Endothelial cell of umbilical vein (primary cell): ENCODE measurements around the gene C16orf89. TPM values are rescaled to one million over a fixed set of nuclear protein-coding genes. Genes with fewer than 3 reads are reported as not detected.

Experiments
- BruUV-seq: library from RNA; stranded (reverse); fragments of 400-500 nt; replicated peaks from 2 replicates; lab custom pipeline; 2021; lab: Mats Ljungman, UMichigan
- CTCF ChIA-PET: fragments of 300-600, 350-600 bp; sonication (Branson Sonifier 250); formaldehyde crosslinking; loops from one replicate; lab custom pipeline; 2021; ENCODE audit warnings: antibody characterized with exemption, inconsistent platforms; lab: Charles Lee
- POLR2A ChIA-PET: fragments of 300-600, 350-600 bp; sonication (Branson Sonifier 250); formaldehyde crosslinking; loops from one replicate; lab custom pipeline; 2021; ENCODE audit warnings: antibody characterized with exemption, inconsistent platforms; lab: Charles Lee
- DNase-seq: peaks from one replicate; pipeline ENCODE4 v3.0.0-alpha.2; 2011; ENCODE audit warnings: low read depth, low spot score
- FAIRE-seq: peaks from 2 replicates; lab custom pipeline; 2011; peaks lifted over from hg19 to GRCh38; lab: Jason Lieb, UNC
- H2AFZ ChIP-seq: 2 replicates; pipeline ENCODE4 v1.6.0; 2012; ENCODE audit warnings: low read depth, low read length, control low read depth, inconsistent platforms
- H3K27ac ChIP-seq: 2 replicates; pipeline ENCODE4 v1.5.1; 2011; ENCODE audit warnings: low read depth, mild to moderate bottlenecking, control low read depth, low read length, moderate library complexity; ENCODE audit not compliant: insufficient read depth
- H3K27me3 ChIP-seq, 2 experiments: 2 replicates each; pipeline versions ENCODE4 v1.6.0 to v1.6.1; 2011; ENCODE audit warnings: low read length in 2 of 2, mixed read lengths in 1 of 2; ENCODE audit not compliant: control insufficient read depth in 2 of 2, insufficient read depth in 2 of 2
- H3K36me3 ChIP-seq, 2 experiments: 2 replicates in 1 of 2; 3 replicates in 1 of 2; pipeline ENCODE4 v1.5.1; 2011; ENCODE audit warnings: low read length in 2 of 2, mild to moderate bottlenecking in 1 of 2, moderate library complexity in 1 of 2; ENCODE audit not compliant: control insufficient read depth in 2 of 2, insufficient read depth in 2 of 2; ENCODE audit errors: extremely low read depth in 1 of 2
- H3K4me1 ChIP-seq: 3 replicates; pipeline ENCODE4 v1.5.1; 2011; ENCODE audit warnings: mild to moderate bottlenecking, low read length; ENCODE audit not compliant: control insufficient read depth, insufficient read depth; ENCODE audit errors: extremely low read depth
- H3K4me2 ChIP-seq: 2 replicates; pipeline ENCODE4 v1.6.1; 2011; ENCODE audit warnings: low read length, control low read depth, mixed read lengths; ENCODE audit not compliant: insufficient read depth
- H3K4me3 ChIP-seq, 3 experiments: fragments of 200-600 bp in 1 of 3; sonication (generic), shearing (Covaris generic) in 1 of 3; replicated peaks in 1 of 3; 2 replicates each; pipeline ENCODE4 v1.5.1; 2011 to 2016; ENCODE audit warnings: control low read depth in 3 of 3, low read length in 3 of 3, mild to moderate bottlenecking in 2 of 3, inconsistent platforms in 1 of 3, low read depth in 1 of 3, moderate library complexity in 1 of 3; ENCODE audit not compliant: insufficient read depth in 1 of 3
- H3K79me2 ChIP-seq: 2 replicates; pipeline ENCODE4 v1.6.0; 2012; ENCODE audit warnings: low read length, inconsistent platforms; ENCODE audit not compliant: control insufficient read depth, insufficient read depth
- H3K9ac ChIP-seq: replicated peaks from 2 replicates; pipeline ENCODE3; 2011; ENCODE audit warnings: low read length, control low read depth; ENCODE audit not compliant: insufficient read depth; ENCODE audit errors: extremely low read depth
- H3K9me1 ChIP-seq: replicated peaks from 3 replicates; pipeline ENCODE4 v1.6.0; 2011; ENCODE audit warnings: mild to moderate bottlenecking, low read length; ENCODE audit not compliant: control insufficient read depth, insufficient read depth; ENCODE audit errors: extremely low read depth
- H3K9me3 ChIP-seq: replicated peaks from 2 replicates; pipeline ENCODE4 v1.5.1; 2012; ENCODE audit warnings: low read length, inconsistent platforms; ENCODE audit not compliant: control insufficient read depth, insufficient read depth
- H4K20me1 ChIP-seq: replicated peaks from 2 replicates; pipeline ENCODE3; 2011; ENCODE audit warnings: mild to moderate bottlenecking, low read length; ENCODE audit not compliant: control insufficient read depth, insufficient read depth; ENCODE audit errors: extremely low read depth
- CTCF ChIP-seq, 2 donors: IDR thresholded peaks; 1 replicate in 1 of 2; 2 replicates in 1 of 2; pipeline ENCODE4 v1.5.1; 2011; ENCODE audit warnings: low read length in 2 of 2, mild to moderate bottlenecking in 2 of 2, moderate library complexity in 2 of 2, control low read depth in 1 of 2, inconsistent platforms in 1 of 2, low read depth in 1 of 2; ENCODE audit not compliant: insufficient read depth in 1 of 2; ENCODE audit errors: extremely low read depth in 1 of 2
- EZH2 ChIP-seq: IDR thresholded peaks from 2 replicates; pipeline ENCODE4 v1.6.1; 2012; ENCODE audit warnings: borderline replicate concordance, low read depth, mild to moderate bottlenecking, moderate library complexity, low read length, inconsistent platforms; ENCODE audit not compliant: severe bottlenecking
- GATA2 ChIP-seq: IDR thresholded peaks from 2 replicates; pipeline ENCODE4 v1.7.0; 2011; ENCODE audit warnings: low read depth, mild to moderate bottlenecking, moderate library complexity, mixed read lengths, low read length; ENCODE audit not compliant: insufficient read length, insufficient read depth
- JUN ChIP-seq: IDR thresholded peaks from 2 replicates; pipeline ENCODE4 v1.6.1; 2011; ENCODE audit warnings: borderline replicate concordance, low read depth; ENCODE audit not compliant: insufficient read length, insufficient read depth
- MAX ChIP-seq: IDR thresholded peaks from 2 replicates; pipeline ENCODE4 v1.6.1; 2011; ENCODE audit not compliant: insufficient read depth, insufficient read length
- MYC ChIP-seq: IDR thresholded peaks from one replicate; pipeline ENCODE4 v1.6.1; 2011; ENCODE audit warnings: mild to moderate bottlenecking, low read depth, low read length
- POLR2A ChIP-seq: IDR thresholded peaks from 2 replicates; pipeline ENCODE4 v1.6.1; 2012; ENCODE audit warnings: low read depth, mild to moderate bottlenecking, control low read depth, low read length
- POLR2AphosphoS5 ChIP-seq: IDR thresholded peaks from 2 replicates; pipeline ENCODE4 v1.6.1; 2012; ENCODE audit warnings: low read depth, mild to moderate bottlenecking, control low read depth, low read length, moderate library complexity; ENCODE audit not compliant: insufficient read depth
- dilution Hi-C: fragments of 300-500 bp; cut with MboI; formaldehyde crosslinking; loops from one replicate; pipeline ENCODE4 v1.15.0; 2019; ENCODE audit warnings: low sequenced_read_pairs; ENCODE audit not compliant: extremely low pct_ligation_motif_present
- intact Hi-C: fragments of 100-400 bp; cut with micrococcal nuclease; formaldehyde crosslinking; loops from one replicate; pipeline ENCODE4 v1.10.0; 2022
- polyA plus RNA-seq, 4 experiments: library from polyadenylated mRNA; depleted of rRNA in 3 of 4; stranded (reverse) in 3 of 4; unstranded in 1 of 4; fragments of >200 nt; gene quantifications; 2 replicates each; pipeline versions ENCODE4 v1.2.1 to v1.2.3, GENCODE V29; 2011 to 2012; ENCODE audit warnings: missing spikeins in 1 of 4
- total RNA-seq: library from RNA; stranded (reverse); gene quantifications from 2 replicates; pipeline ENCODE4 v1.2.3, GENCODE V29; 2021

The C16orf89 gene
- total and polyA plus RNA-seq, 2 donors (not counting 3 experiments of a cell fraction or from before 2014, with no cell fraction given), result not detected

GRCh38 chr16:5071341-5071680, 5.6 kb upstream of the C16orf89 start:
- Histone ChIP-seq H3K9me1 (no peaks in the 10 kb centered on the region), H3K27me3 (no peaks in the 10 kb centered on the region), H2AFZ (peak overlapping the region; percentile 94), H3K4me3 (peak overlapping the region in 2 of 3 experiments; percentile 50 to 79), H3K27ac (no peak overlapping the region), H3K4me2 (peak overlapping the region; percentile 49), H3K4me1 (peaks cover 8% of the 10 kb centered on the region), H3K79me2 (peaks cover 9% of the 10 kb centered on the region), H4K20me1 (no peaks in the 10 kb centered on the region), H3K9me3 (no peaks in the 10 kb centered on the region), H3K9ac (peak overlapping the region; percentile 85), H3K36me3 (peaks cover 1 to 7% of the 10 kb centered on the region in 2 experiments)
- intact Hi-C loops, result no loop called here
- no peak for TF ChIP-seq POLR2A
- no peak for TF ChIP-seq POLR2AphosphoS5
- TF ChIP-seq MAX, result no peak
- no peak for TF ChIP-seq MYC
- no peak for TF ChIP-seq JUN
- no peak for TF ChIP-seq EZH2
- no peak for TF ChIP-seq CTCF (IDR thresholded peaks at IDR 0.05; ENCODE audit: extremely low read depth in 1 of 2, insufficient read depth in 1 of 2, low read depth in 1 of 2, low read length in 2 of 2)
- TF ChIP-seq GATA2, result no peak
- dilution Hi-C loops, result no loop called here
- no peak for DNase-seq
- no peak for FAIRE-seq
- CTCF ChIA-PET, result no interaction called here
- BruUV-seq, result TSS peak; percentile 28
- POLR2A ChIA-PET, result no interaction called here
